ENCODE data around the gene CFAP99. TPM values are rescaled to one million over a fixed set of nuclear protein-coding genes. Genes with fewer than 3 reads are reported as not detected.

CFAP99 gene
- total and polyA plus RNA-seq, 2 of the 8 experiments (the other 6 are each of a cell fraction or from before 2014, with no cell fraction given): not detected

DNA sequence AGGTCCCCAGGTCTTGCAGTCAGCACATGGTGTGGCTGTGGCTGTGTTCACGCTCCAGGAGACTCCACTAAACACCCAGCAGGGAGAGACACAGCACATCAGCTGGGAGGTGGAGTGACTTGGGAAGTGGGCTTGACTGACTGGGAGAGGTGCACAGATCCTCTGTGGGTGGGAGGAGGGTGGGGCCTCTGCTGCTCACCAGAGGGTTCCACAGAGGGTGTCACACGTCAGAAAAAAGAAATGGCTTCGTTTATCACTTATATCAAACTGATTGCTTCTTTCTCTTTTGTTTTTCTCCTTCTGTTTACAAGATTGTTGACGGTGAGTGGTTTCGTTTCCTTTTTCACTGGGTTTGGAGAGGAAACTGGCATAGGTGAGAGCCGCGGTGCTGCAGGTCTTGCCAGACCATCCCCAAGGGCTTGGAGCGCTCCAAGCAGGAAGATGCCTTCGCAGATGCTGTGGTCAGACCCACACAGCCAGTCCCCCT is 92.9 kb downstream of the CFAP99 start:
- Histone ChIP-seq H3K27ac (ENCODE audit: low read depth, low read length) (no peak overlapping the region), H4K91ac (replicated peaks; ENCODE audit: insufficient read length, low read length) (no peak overlapping the region), H2BK120ac (replicated peaks; ENCODE audit: low read depth, low read length) (no peak overlapping the region), H3K9ac (replicated peaks in 1 of 4; ENCODE audit: extremely low read depth in 1 of 4, low read depth in 3 of 4, low read length in 3 of 4) (no peak overlapping the region), H3K23me2 (ENCODE audit: low read depth, low read length) (no peaks in the 10 kb centered on the region), H3K4me2 (ENCODE audit: insufficient read depth in 1 of 2, low read depth in 2 of 2, low read length in 2 of 2) (no peak overlapping the region), H3K27me3 (replicated peaks in 1 of 4; ENCODE audit: control insufficient read depth in 3 of 4, extremely low read depth in 1 of 4, insufficient read depth in 3 of 4, low read length in 3 of 4) (no peaks in the 10 kb centered on the region), H4K20me1 (replicated peaks in 1 of 2; ENCODE audit: control insufficient read depth in 1 of 2, insufficient read depth in 2 of 2, low read length in 2 of 2) (peaks cover 13 to 15% of the 10 kb centered on the region in 2 experiments), H4K5ac (ENCODE audit: insufficient read length, low read depth, low read length) (no peak overlapping the region), H3K79me1 (ENCODE audit: low read depth, low read length) (peaks cover 17% of the 10 kb centered on the region), H3K9me3 (ENCODE audit: insufficient read depth in 2 of 2, low read depth in 1 of 2, low read length in 1 of 2) (no peaks in the 10 kb centered on the region), H2BK15ac (ENCODE audit: low read length) (no peak overlapping the region), H3K4me3 (ENCODE audit: extremely low read depth in 1 of 4, insufficient read depth in 2 of 4, low read depth in 3 of 4, low read length in 4 of 4) (no peak overlapping the region), H2BK5ac (ENCODE audit: low read depth, low read length) (no peak overlapping the region), H3K23ac (ENCODE audit: insufficient read length) (no peak overlapping the region), H3K18ac (ENCODE audit: extremely low read depth, low read length) (no peak overlapping the region), H2AK5ac (ENCODE audit: low read depth, low read length) (no peak overlapping the region), H3K14ac (ENCODE audit: insufficient read length) (no peak overlapping the region), H2BK12ac (ENCODE audit: low read depth, low read length) (no peak overlapping the region), H4K8ac (ENCODE audit: extremely low read depth, insufficient read depth, low read length) (no peak overlapping the region), H2BK20ac (ENCODE audit: low read length) (no peak overlapping the region), H3K56ac (replicated peaks; ENCODE audit: insufficient read length, low read depth, low read length) (no peak overlapping the region), H3K4me1 (replicated peaks in 1 of 4; ENCODE audit: control insufficient read depth in 3 of 4, insufficient read depth in 4 of 4, low read length in 3 of 4) (no peaks in the 10 kb centered on the region), H2AFZ (ENCODE audit: low read length) (no peak overlapping the region), H3K4ac (replicated peaks; ENCODE audit: insufficient read length, low read depth, low read length) (no peak overlapping the region), H3K36me3 (ENCODE audit: control insufficient read depth in 2 of 4, insufficient read depth in 4 of 4, low read length in 3 of 4) (peaks cover 26 to 80% (median 54%) of the 10 kb centered on the region in 4 experiments), H3K79me2 (ENCODE audit: control insufficient read depth in 1 of 2, insufficient read depth in 2 of 2, low read length in 2 of 2) (peaks cover 0 to 11% of the 10 kb centered on the region in 2 experiments; a peak in 2 of 4 replicates)
- DNase-seq (ENCODE audit: low read depth in 1 of 2, low spot score in 2 of 2): no peak
- FAIRE-seq: no peak
- POLR2A ChIA-PET (ENCODE audit: partially characterized antibody): interaction anchor here (0.8 kb wide), 1 partner anchor 8 kb away, joined by 3 read pairs; no protein-coding TSS in a partner anchor
- WGBS, 2 experiments (ENCODE audit: extremely low coverage in 1 of 2, insufficient coverage in 1 of 2, insufficient read length in 1 of 2, insufficient replicate concordance in 2 of 2, low coverage in 1 of 2, low lambda C conversion rate in 2 of 2, missing lambda C conversion rate in 1 of 2): 86% methylated on average over 9 of the region's 9 CpGs; no CpG with 5 or more reads in 1 of the 2 experiments
- CTCF ChIA-PET (ENCODE audit: partially characterized antibody): interaction anchor here (0.9 to 1.1 kb wide), 3 partner anchors 14 to 24 kb away, joined by 3 read pairs; no protein-coding TSS in a partner anchor
- TF ChIP-seq TAF1 (IDR thresholded peaks at IDR 0.05; ENCODE audit: low read depth, low read length) (no peak), POU5F1 (IDR thresholded peaks at IDR 0.05; ENCODE audit: low read depth, low read length) (no peak)

Other genes starting within 250 kb of the CFAP99 start
- gene HAUS3, start 176.8 kb upstream of the CFAP99 start, total RNA-seq (2021; fragmentation: NEBNext Ultra II Directional; extraction: Animal tissue kit (Norgen Biotek cat#: 25700)): 14.6 and 14.8 TPM in 2 replicates
- 3.2 and 5.1 TPM in 2 replicates for gene HAUS3, start 176.8 kb upstream of the CFAP99 start, polyA plus RNA-seq (2011; rRNA removed)
- 1.5 and 4.2 TPM in 2 replicates for gene POLN, start 176.8 kb upstream of the CFAP99 start, total RNA-seq (2021; fragmentation: NEBNext Ultra II Directional; extraction: Animal tissue kit (Norgen Biotek cat#: 25700))
- gene POLN, start 176.8 kb upstream of the CFAP99 start, polyA plus RNA-seq (2011; rRNA removed): 0.82 and 0.98 TPM in 2 replicates
- 20.8 and 24.6 TPM in 2 replicates for gene MXD4, start 156.8 kb upstream of the CFAP99 start, total RNA-seq (2021; fragmentation: NEBNext Ultra II Directional; extraction: Animal tissue kit (Norgen Biotek cat#: 25700))
- 18.0 and 24.1 TPM in 2 replicates for gene MXD4, start 156.8 kb upstream of the CFAP99 start, polyA plus RNA-seq (2011; rRNA removed)
- 3.9 and 4.9 TPM in 2 replicates for gene ZFYVE28, start 310 bp upstream of the CFAP99 start, total RNA-seq (2021; fragmentation: NEBNext Ultra II Directional; extraction: Animal tissue kit (Norgen Biotek cat#: 25700))
- gene ZFYVE28, start 310 bp upstream of the CFAP99 start, polyA plus RNA-seq (2011; rRNA removed): 1.7 and 3.1 TPM in 2 replicates
- 75.0 and 78.9 TPM in 2 replicates for gene RNF4, start 50.2 kb downstream of the CFAP99 start, total RNA-seq (2021; fragmentation: NEBNext Ultra II Directional; extraction: Animal tissue kit (Norgen Biotek cat#: 25700))
- 68.2 and 70.5 TPM in 2 replicates for gene RNF4, start 50.2 kb downstream of the CFAP99 start, polyA plus RNA-seq (2011; rRNA removed)
- 26.2 and 27.2 TPM in 2 replicates for gene FAM193A, start 117.7 kb downstream of the CFAP99 start, total RNA-seq (2021; fragmentation: NEBNext Ultra II Directional; extraction: Animal tissue kit (Norgen Biotek cat#: 25700))
- 8.7 and 12.5 TPM in 2 replicates for gene FAM193A, start 117.7 kb downstream of the CFAP99 start, polyA plus RNA-seq (2011; rRNA removed)

Measured in H1 (cell line).